GM23338 (cell line): ENCODE results near the gene AQP6.

Experiments used
- CREB1 ChIP-seq: fragments of 250-450 bp; sonication (Bioruptor Pico); IDR thresholded peaks from 2 replicates; pipeline ENCODE4 v1.5.0; 2020; ENCODE audit warnings: low read depth, mild to moderate bottlenecking, moderate library complexity
- EZH2 ChIP-seq: fragments of 200-600 bp; sonication (generic); IDR thresholded peaks from one replicate; pipeline ENCODE4 v1.8.0; 2017; ENCODE audit warnings: antibody characterized with exemption, mild to moderate bottlenecking, low read depth; ENCODE audit not compliant: unreplicated experiment
- EZH2phosphoT487 ChIP-seq: fragments of 200-600 bp; sonication (generic); IDR thresholded peaks from one replicate; pipeline ENCODE4 v1.8.1; 2018; ENCODE audit warnings: antibody characterized with exemption; ENCODE audit not compliant: unreplicated experiment
- JUNB ChIP-seq: IDR thresholded peaks from one replicate; pipeline ENCODE4 v1.6.1; 2016; ENCODE audit warnings: antibody characterized with exemption; ENCODE audit not compliant: unreplicated experiment
- POLR2AphosphoS5 ChIP-seq: IDR thresholded peaks from 2 replicates; pipeline ENCODE4 v1.6.1; 2016; ENCODE audit warnings: antibody characterized with exemption, low read depth
- STAT1 ChIP-seq: IDR thresholded peaks from one replicate; pipeline ENCODE4 v1.6.1; 2016; ENCODE audit warnings: antibody characterized with exemption; ENCODE audit not compliant: unreplicated experiment
- ZNF331 ChIP-seq: fragments of 250-450 bp; sonication (Bioruptor Pico); IDR thresholded peaks from 2 replicates; pipeline ENCODE4 v1.5.0; 2020; ENCODE audit warnings: low read depth, mild to moderate bottlenecking, moderate library complexity
- TF ChIP-seq, protein P1 (sequence below), 2 experiments: fragments of 200-600 bp in 1 of 2; sonication (generic) in 1 of 2; conservative IDR thresholded peaks; 2 replicates each; pipeline versions ENCODE4 v1.5.1 to v1.6.1; 2016 to 2017; ENCODE audit warnings: antibody characterized with exemption in 2 of 2, low read depth in 2 of 2, mild to moderate bottlenecking in 2 of 2, moderate library complexity in 1 of 2
- TF ChIP-seq, protein P2 (sequence below): IDR thresholded peaks from 2 replicates; pipeline ENCODE4 v1.6.1; 2016; ENCODE audit warnings: antibody characterized with exemption
- TF ChIP-seq, protein P3 (sequence below): IDR thresholded peaks from one replicate; pipeline ENCODE4 v1.6.1; 2018; ENCODE audit warnings: antibody characterized with exemption; ENCODE audit not compliant: unreplicated experiment
- TF ChIP-seq, protein P4 (sequence below): fragments of 250-450 bp; sonication (Bioruptor Pico); IDR thresholded peaks from 2 replicates; pipeline ENCODE4 v1.5.0; 2020; ENCODE audit warnings: mild to moderate bottlenecking, moderate library complexity

DNA sequence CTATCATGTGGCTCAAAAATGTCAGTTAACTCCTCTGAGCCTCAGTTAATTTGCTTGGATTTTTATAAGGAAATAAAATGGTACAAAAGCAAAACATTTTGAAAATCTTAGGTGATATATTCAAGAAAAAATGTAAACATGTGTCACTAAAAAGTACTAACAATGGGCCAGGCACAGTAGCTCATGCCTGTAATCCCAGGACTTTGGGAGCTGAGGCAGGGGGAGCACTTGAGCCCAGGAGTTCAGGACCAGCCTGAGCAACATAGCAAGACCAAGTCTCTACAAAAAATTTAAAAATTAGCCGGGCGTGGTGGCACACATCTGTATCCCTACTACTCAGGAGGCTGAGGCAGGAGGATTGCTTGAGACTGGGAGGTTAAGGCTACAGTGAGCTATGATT lies 25.7 kb downstream of the AQP6 start:
- TF ChIP-seq, protein P1, sequence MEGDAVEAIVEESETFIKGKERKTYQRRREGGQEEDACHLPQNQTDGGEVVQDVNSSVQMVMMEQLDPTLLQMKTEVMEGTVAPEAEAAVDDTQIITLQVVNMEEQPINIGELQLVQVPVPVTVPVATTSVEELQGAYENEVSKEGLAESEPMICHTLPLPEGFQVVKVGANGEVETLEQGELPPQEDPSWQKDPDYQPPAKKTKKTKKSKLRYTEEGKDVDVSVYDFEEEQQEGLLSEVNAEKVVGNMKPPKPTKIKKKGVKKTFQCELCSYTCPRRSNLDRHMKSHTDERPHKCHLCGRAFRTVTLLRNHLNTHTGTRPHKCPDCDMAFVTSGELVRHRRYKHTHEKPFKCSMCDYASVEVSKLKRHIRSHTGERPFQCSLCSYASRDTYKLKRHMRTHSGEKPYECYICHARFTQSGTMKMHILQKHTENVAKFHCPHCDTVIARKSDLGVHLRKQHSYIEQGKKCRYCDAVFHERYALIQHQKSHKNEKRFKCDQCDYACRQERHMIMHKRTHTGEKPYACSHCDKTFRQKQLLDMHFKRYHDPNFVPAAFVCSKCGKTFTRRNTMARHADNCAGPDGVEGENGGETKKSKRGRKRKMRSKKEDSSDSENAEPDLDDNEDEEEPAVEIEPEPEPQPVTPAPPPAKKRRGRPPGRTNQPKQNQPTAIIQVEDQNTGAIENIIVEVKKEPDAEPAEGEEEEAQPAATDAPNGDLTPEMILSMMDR (conservative IDR thresholded peaks at IDR 0.05; ENCODE audit: low read depth in 2 of 2): peak in 1 of 2 experiments; percentile 30; a peak in 2 of 4 replicates
- TF ChIP-seq ZNF331 (CRISPR knock-in tag) (no peak), CREB1 (CRISPR knock-in tag) (no peak), POLR2AphosphoS5 (no peak), EZH2 (no peak), STAT1 (no peak), EZH2phosphoT487 (no peak), JUNB (no peak)
- TF ChIP-seq, protein P2, sequence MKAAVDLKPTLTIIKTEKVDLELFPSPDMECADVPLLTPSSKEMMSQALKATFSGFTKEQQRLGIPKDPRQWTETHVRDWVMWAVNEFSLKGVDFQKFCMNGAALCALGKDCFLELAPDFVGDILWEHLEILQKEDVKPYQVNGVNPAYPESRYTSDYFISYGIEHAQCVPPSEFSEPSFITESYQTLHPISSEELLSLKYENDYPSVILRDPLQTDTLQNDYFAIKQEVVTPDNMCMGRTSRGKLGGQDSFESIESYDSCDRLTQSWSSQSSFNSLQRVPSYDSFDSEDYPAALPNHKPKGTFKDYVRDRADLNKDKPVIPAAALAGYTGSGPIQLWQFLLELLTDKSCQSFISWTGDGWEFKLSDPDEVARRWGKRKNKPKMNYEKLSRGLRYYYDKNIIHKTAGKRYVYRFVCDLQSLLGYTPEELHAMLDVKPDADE: no peak
- TF ChIP-seq, protein P3, sequence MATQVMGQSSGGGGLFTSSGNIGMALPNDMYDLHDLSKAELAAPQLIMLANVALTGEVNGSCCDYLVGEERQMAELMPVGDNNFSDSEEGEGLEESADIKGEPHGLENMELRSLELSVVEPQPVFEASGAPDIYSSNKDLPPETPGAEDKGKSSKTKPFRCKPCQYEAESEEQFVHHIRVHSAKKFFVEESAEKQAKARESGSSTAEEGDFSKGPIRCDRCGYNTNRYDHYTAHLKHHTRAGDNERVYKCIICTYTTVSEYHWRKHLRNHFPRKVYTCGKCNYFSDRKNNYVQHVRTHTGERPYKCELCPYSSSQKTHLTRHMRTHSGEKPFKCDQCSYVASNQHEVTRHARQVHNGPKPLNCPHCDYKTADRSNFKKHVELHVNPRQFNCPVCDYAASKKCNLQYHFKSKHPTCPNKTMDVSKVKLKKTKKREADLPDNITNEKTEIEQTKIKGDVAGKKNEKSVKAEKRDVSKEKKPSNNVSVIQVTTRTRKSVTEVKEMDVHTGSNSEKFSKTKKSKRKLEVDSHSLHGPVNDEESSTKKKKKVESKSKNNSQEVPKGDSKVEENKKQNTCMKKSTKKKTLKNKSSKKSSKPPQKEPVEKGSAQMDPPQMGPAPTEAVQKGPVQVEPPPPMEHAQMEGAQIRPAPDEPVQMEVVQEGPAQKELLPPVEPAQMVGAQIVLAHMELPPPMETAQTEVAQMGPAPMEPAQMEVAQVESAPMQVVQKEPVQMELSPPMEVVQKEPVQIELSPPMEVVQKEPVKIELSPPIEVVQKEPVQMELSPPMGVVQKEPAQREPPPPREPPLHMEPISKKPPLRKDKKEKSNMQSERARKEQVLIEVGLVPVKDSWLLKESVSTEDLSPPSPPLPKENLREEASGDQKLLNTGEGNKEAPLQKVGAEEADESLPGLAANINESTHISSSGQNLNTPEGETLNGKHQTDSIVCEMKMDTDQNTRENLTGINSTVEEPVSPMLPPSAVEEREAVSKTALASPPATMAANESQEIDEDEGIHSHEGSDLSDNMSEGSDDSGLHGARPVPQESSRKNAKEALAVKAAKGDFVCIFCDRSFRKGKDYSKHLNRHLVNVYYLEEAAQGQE: no peak
- TF ChIP-seq, protein P4, sequence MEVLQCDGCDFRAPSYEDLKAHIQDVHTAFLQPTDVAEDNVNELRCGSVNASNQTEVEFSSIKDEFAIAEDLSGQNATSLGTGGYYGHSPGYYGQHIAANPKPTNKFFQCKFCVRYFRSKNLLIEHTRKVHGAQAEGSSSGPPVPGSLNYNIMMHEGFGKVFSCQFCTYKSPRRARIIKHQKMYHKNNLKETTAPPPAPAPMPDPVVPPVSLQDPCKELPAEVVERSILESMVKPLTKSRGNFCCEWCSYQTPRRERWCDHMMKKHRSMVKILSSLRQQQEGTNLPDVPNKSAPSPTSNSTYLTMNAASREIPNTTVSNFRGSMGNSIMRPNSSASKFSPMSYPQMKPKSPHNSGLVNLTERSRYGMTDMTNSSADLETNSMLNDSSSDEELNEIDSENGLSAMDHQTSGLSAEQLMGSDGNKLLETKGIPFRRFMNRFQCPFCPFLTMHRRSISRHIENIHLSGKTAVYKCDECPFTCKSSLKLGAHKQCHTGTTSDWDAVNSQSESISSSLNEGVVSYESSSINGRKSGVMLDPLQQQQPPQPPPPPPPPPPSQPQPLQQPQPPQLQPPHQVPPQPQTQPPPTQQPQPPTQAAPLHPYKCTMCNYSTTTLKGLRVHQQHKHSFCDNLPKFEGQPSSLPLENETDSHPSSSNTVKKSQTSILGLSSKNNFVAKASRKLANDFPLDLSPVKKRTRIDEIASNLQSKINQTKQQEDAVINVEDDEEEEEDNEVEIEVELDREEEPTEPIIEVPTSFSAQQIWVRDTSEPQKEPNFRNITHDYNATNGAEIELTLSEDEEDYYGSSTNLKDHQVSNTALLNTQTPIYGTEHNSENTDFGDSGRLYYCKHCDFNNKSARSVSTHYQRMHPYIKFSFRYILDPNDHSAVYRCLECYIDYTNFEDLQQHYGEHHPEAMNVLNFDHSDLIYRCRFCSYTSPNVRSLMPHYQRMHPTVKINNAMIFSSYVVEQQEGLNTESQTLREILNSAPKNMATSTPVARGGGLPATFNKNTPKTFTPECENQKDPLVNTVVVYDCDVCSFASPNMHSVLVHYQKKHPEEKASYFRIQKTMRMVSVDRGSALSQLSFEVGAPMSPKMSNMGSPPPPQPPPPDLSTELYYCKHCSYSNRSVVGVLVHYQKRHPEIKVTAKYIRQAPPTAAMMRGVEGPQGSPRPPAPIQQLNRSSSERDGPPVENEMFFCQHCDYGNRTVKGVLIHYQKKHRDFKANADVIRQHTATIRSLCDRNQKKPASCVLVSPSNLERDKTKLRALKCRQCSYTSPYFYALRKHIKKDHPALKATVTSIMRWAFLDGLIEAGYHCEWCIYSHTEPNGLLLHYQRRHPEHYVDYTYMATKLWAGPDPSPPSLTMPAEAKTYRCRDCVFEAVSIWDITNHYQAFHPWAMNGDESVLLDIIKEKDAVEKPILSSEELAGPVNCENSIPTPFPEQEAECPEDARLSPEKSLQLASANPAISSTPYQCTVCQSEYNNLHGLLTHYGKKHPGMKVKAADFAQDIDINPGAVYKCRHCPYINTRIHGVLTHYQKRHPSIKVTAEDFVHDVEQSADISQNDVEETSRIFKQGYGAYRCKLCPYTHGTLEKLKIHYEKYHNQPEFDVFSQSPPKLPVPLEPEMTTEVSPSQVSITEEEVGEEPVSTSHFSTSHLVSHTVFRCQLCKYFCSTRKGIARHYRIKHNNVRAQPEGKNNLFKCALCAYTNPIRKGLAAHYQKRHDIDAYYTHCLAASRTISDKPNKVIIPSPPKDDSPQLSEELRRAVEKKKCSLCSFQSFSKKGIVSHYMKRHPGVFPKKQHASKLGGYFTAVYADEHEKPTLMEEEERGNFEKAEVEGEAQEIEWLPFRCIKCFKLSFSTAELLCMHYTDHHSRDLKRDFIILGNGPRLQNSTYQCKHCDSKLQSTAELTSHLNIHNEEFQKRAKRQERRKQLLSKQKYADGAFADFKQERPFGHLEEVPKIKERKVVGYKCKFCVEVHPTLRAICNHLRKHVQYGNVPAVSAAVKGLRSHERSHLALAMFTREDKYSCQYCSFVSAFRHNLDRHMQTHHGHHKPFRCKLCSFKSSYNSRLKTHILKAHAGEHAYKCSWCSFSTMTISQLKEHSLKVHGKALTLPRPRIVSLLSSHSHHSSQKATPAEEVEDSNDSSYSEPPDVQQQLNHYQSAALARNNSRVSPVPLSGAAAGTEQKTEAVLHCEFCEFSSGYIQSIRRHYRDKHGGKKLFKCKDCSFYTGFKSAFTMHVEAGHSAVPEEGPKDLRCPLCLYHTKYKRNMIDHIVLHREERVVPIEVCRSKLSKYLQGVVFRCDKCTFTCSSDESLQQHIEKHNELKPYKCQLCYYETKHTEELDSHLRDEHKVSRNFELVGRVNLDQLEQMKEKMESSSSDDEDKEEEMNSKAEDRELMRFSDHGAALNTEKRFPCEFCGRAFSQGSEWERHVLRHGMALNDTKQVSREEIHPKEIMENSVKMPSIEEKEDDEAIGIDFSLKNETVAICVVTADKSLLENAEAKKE (CRISPR knock-in tag): no peak
